AG20443 (cell line): Measurements from ENCODE around the gene ARMH1.
A peak's percentile ranks its signal among the peaks of the same experiment; 100 is the strongest.
"Not testable (repeated sequence)": the region's sequence is repeated elsewhere in the genome, so short reads cannot be mapped to it uniquely, and the experiment has no call there.

ENCODE experiments used
- DNase-seq: peaks from one replicate; pipeline ENCODE4 v3.0.0; 2012; ENCODE audit warnings: low spot score, mixed read lengths

Gene ARMH1

DNA sequence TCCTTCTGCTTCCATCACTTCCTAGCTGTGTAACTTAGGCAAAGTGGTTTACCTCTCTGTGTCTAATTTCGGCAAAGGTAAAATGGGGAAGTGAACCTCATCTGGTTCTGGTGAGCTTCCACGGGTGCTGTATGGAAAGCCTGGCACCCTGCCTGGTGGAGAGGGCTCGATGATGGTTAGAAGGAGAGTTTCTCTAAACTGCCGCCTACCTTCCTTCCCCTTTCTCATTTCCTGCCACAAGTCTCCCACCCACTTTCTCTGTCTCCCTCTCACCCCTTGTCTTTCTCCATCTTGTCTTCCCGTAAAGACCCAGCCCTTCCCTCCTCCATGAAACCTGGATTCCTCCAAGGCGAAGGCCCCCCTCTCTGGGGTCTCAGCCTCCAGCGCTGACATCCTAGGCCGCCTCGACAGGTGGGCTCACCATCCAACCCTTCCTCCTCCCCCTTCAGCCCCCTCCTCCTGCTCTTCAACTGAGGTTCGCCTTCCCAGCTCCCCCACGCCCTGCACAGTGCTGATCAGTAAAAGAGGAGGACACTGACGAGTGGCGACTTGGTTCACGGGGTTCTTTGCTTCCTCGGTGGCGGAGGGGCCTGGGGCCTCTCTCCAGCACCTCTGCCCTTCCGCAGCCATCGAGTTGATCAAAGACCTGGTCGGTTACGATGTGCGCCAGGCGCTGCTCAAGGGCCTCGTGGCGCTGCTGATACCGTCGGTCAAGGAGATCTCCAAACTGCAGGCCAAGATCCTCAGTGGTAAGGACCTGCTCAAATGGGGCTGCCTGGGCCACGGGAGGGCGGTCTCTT is 49.2 kb downstream of the ARMH1 start:
- DNase-seq, result no peak

DNA sequence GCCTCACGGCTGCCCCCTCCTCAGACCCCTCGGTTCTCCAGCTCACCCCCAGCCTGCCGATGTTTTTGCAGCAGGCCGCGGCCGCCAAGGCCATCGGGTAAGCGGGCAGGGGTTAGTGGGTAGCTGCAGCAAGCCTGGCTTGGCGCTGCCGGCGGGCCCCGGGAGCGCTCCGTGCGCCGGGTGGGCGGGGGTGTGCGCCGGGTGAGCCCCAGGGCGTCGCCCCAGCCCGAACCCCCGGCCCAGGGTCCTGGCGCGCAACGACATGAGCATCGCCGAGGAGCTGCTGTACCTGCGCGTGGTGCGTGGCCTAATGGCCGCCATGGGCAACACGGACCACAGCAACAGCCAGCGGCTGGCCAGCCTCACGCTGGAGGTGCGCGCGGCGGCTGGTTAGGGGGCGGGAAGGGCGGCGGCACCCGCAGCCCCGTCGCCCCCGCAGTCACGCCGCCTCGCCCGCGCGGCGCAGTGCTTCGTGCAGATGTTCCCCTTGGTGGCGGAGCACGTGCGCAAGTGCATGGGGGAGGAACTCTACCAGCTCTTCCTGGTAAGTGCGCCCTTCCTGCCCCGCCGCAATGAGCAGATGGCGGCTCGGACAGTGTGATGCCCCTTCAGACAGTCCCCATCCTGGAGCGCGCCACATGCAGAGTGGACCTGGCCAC is 49.9 kb downstream of the ARMH1 start:
- no peak for DNase-seq

DNA sequence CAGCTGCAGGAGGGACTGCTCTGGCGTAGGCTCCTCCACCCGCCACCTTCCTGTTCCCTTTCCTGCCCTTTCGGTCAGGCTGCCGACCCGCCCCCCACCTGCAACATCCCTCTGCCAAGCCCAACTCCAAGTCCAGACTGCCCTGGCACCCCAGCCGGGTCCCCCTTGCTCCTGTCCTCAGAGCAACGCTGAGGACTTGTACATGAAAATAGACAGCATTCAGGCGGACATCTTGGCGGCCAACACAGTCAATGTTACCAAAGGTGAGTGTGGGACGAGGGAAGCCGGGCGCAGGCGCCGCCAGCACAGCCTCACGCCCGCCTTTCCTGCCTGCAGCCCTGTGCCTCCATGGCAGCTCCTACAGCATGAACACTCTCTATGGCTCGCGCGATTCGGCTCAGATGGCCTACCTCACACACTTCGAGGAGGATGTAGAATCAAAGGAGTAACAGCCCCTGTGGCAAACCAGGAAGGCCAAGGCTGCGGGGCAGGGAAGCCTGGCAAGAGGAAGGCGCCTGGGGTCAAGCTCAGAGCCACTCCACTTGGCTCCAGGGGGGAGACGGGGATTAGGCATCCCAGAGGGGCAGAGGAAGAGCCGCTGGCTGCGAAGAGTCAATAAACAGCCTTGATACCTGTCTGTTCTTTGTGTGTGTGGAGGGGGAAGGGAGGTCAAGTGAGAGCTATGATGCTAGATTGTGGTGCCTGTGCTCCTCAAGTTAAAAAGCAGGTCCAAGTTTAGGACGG is 50.6 kb downstream of the ARMH1 start:
- DNase-seq, result no peak

DNA sequence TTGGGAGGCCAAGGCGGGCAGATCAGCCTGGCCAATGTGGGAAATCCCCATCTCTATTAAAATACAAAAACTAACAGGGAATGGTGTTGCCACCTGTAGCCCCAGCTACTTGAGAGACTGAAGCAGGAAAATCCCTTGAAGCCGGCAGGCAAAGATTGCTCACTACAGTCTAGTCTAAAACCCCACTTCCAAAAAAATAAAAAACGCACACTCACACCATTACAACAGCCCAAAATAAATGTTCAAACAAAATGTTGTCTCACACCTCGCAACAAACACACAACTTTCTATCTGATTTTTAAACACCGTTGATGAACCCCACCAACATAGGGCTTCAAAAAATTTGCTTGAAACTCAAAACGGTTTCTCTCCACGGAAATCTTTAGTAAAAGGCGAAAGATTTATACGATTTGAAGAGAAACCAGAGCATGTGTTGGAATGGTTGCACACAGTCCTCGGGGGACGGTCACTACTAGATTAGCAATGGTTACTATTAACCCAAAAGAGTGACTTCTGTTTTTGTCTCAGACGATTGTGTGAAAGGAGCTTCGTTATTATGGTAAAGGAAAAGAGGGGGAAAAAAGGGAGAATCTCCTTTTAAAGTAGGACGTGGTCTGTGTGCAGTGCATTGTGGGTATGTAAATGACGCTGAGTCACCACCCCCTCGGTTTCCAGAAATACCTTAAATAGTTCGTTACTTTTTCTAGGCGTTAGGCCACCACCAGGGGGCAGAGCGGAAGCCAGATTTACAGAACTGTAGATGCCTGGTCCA is 56.4 kb downstream of the ARMH1 start, which contains the start of gene RNU5D-1:
Gene RNU5D-1, minus strand, starts transcription at position 430 of the 772 bp plus-strand sequence.
- peak; percentile 90 for DNase-seq

DNA sequence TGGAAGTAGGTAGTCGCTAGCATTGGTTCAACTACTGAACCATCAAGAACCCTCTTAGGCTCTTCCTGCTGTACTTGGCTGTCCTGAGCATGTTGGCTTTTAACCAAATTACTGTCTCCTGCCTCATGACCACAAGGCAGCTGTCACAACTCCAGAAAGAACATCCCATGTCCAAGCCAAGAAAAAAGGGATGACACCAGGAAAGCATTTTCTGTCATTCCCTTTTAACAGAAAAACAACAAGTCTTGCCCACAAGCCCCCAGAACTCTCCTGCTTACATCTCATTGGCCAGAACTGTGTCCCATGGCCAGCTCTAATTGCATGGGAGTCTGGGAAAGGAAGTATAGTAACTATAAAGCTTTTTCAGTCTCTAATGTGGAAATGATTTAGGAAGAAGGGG is 58.9 kb downstream of the ARMH1 start:
- DNase-seq, result peak; percentile 64

DNA sequence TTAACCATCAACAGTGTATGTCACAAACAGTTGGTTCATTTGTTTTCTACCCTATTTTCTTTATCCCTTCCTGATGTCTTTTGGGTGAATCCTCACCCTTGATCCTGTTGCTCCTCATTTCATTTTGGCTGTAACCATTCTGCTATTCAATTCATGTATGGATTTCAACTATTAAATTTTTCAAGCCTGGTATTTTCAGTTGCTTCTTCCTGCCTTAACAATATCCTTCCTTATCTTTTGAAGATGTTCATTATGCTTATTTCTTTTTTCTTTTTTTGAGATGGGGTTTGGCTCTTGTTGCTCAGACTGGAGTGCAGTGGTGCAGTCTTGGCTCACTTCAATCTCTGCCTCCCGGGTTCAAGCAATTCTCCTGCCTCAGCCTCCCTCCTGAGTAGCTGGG is 59.3 kb downstream of the ARMH1 start:
- DNase-seq, result no peak

DNA sequence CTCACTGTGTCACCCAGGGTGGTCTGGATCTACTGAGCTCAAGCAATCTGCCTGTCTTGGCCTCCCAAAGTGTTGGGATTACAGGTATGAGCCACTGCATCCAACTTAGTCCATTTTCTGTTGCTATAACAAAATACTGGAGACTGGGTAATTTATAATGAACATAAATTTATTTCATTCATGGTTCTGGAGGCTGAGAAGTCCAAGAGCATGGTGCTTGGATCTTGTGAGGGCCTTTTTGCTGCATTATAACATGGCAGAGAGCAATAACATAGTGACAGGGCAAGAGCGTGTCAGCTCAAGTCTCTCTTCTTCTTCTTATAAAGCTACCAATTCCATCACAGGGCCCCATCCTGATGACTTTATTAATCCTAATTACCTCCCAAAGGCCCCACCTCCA is 61.5 kb downstream of the ARMH1 start:
- DNase-seq, result no peak

DNA sequence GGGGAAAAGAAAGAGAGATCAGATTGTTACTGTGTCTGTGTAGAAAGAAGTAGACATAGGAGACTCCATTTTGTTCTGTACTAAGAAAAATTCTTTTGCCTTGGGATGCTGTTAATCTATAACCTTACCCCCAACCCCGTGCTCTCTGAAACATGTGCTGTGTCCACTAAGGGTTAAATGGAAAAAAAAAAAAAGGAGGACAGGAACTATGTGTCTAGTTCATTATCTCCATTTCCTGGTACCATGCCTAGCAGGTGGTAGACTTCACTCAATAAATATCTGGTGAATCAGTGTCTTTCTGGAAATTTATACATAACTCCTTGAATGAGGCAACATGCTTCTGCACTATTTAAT is 64.4 kb downstream of the ARMH1 start:
- not testable (repeated sequence) for DNase-seq

DNA sequence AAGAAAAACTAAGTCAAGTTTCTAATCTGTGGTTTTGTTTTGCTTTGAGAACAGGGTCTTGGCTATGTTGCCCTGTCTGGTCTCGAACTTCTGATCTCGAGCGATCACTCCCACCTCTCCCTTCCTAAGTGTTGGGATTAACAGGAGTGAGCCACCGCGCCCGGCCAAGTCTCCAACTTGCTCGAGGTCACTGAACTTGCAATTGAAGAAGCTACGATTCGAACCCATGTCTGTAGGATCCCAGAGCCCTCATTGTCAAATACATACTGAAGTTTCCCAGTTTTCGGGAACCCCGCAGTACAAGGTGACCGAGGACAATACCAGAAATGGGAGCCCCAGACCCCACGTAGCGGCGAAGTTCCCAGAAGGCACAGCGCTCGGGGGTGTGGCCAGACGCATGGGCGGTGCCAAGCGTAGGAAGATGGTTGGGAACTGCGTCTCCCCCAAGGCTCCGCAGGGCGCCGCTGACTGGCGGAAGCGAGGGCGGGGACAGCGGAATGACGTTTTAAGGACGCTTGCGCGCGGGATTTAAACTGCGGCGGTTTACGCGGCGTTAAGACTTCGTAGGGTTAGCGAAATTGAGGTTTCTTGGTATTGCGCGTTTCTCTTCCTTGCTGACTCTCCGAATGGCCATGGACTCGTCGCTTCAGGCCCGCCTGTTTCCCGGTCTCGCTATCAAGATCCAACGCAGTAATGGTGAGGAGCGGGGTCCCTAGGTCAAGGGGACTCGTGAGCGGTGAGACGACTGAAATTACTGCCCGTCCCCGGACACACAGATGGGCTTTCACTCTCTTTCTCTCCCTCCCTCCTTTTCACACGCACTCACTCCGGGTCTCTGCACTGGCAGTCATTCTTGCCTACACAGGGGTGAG is 65.0 kb downstream of the ARMH1 start, which contains the start of gene KIF2C:
Gene KIF2C, plus strand, starts transcription at position 531 of the 872 bp plus-strand sequence. Its CDS starts 96 bp downstream, at position 627.
- DNase-seq, result peak; percentile 99

DNA sequence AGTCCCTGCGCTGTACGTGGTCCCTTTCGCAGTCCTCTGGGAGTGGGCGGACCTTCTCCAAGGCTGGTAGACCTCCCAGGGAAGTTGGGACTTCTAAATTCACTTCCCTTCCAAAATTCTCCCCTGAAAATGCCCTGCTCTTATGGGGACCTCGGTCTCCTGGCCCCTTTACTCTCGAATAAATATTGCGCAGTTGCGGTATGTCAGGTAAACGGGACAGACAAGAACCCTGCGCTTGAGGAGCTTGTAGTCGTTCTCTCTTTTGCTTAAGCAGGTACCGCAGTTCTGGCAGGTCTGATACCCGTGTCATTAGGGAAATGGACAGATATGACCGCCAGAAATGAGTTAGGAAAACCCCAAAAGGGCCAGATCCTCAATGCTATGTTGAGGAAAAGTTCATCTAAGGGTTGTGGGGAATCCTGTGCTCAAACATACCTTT is 65.7 kb downstream of the ARMH1 start:
- DNase-seq, result no peak

DNA sequence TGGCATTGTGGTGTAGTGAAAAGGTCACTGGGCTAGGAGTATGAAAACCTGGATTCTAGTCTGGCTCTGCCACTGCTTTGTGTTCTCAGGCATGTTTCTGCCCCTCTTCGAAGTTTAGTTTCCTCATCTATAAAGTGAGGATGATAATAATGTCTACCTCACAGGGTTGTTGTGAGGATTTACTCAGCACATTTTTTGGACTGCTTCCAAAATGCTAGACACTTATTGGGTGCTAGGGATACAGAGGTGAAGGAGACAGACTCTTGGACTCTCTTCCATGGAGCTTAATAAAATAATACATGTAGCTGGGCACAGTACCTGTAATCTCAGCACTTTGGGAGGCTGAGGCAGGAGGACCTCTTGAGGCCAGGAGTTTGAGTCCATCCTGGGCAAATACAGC is 68.7 kb downstream of the ARMH1 start:
- no peak for DNase-seq

DNA sequence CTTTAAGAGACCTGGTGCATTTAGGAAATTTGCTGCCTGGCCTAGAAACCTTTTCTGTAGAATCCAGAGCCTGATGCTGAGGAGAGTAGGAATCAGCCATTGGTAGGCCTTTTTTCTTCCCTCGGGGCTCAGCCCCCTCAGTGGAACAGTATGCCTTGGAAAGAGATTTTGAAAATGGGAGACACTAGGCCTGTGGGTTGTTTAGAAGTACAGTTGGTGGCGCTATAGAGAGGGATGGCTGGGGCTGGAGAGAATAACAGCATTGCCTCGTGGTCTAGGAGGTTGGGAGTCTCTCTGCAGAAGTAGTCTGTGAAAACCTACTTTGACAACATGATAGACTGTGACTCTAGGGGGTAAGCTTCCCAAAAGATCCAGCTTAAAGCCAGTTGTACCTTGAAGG is 73.4 kb downstream of the ARMH1 start:
- no peak for DNase-seq

DNA sequence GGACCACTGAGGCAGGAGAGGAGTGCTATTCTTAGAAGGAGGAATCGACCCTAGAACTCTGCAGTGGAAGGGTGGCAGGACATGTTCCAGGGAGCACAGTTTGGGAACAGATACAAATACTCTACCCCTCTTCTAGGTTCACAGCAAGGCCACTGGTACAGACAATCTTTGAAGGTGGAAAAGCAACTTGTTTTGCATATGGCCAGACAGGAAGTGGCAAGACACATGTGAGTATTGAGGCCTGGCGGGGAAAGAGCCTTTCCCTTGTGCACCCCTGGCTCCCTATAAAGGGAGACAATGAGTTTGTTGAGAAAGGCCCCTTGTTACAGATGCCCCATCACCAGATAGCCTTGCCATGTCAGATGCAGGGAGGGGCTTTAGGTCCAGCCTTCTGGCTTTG is 82.9 kb downstream of the ARMH1 start:
- no peak for DNase-seq

DNA sequence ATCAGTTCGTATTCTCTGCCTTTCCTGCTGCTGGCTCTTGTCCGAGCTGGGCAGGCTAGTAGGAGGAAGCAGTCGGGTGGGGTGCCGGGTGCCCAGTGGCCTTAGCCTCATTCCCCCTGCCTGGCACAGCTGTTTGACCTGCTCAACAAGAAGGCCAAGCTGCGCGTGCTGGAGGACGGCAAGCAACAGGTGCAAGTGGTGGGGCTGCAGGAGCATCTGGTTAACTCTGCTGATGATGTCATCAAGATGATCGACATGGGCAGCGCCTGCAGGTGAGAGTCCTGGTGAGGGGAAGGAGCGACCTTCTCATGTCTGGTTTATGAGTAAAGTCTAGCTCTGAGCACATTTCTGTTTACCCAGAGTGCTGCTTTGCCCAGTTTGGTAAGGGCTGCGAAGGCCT is 84.6 kb downstream of the ARMH1 start:
- DNase-seq, result no peak

DNA sequence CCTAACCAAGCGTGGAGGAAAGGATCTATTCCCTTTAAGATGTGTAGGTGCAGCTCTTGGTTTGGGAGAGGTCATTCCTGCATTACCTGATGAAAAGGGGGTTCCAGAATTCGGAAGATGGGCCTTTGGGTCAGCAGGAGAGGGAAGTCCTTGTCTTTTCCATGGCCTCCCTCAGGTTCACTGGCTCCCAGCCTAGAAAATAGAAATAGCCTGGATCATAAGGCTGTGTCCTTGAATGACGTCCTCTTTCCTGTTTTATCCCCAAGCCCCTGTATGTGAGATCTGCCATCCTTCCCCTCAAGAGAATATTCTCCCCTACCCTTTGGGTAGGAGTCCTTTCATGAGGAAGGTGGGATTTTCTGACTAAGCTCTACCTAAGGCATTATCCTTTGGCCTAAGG is 86.4 kb downstream of the ARMH1 start:
- no peak for DNase-seq

DNA sequence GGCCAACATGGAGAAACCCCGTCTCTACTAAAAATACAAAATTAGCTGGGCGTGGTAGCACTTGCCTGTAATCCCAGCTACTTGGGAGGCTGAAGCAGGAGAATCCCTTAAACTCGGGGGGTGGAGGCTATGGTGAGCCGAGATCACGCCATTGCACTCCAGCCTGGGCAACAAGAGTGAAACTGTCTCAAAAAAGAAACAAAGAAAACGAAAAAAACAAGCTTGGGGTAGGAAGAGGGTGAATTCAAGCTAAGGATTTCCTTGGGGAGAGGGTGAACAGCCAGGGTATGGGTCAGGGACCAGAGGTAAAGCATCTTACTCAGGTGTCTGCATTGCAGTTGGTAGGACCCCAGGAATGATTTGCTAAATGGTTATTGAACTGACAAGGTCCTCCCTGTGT is 91.9 kb downstream of the ARMH1 start:
- not testable (repeated sequence) for DNase-seq
